ENCODE results near the gene PKN1. TPM values are rescaled to one million over a fixed set of nuclear protein-coding genes. Genes with fewer than 3 reads are reported as not detected.

PKN1 gene
- total RNA-seq, 1 donor = 127 TPM

DNA sequence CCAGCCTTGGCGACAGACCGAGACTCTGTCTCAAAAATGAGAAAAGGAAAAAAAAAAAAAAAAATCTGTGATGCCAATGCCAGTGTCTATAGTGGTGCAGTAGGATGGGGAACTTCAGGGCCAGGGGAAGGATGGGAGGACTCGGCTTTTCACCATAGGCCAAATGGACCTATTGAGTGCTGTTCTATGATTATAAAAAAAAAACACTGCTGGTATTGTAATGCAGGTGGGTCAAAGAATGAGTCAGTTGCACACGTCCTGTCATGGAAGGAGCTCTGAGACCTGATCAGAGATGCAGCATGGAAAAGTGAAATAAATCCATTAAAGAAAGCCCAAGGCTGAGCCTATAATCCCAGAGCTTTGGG lies 78.1 kb downstream of the PKN1 start:
- TF ChIP-seq, protein P1, sequence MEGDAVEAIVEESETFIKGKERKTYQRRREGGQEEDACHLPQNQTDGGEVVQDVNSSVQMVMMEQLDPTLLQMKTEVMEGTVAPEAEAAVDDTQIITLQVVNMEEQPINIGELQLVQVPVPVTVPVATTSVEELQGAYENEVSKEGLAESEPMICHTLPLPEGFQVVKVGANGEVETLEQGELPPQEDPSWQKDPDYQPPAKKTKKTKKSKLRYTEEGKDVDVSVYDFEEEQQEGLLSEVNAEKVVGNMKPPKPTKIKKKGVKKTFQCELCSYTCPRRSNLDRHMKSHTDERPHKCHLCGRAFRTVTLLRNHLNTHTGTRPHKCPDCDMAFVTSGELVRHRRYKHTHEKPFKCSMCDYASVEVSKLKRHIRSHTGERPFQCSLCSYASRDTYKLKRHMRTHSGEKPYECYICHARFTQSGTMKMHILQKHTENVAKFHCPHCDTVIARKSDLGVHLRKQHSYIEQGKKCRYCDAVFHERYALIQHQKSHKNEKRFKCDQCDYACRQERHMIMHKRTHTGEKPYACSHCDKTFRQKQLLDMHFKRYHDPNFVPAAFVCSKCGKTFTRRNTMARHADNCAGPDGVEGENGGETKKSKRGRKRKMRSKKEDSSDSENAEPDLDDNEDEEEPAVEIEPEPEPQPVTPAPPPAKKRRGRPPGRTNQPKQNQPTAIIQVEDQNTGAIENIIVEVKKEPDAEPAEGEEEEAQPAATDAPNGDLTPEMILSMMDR (IDR thresholded peaks at IDR 0.05; ENCODE audit: insufficient read depth, low read depth, low read length) = no peak
- H3K4me3 ChIP-seq (ENCODE audit: low read depth, low read length) = no peak overlapping the region
- DNase-seq (ENCODE audit: low read depth) = no peak

DNA sequence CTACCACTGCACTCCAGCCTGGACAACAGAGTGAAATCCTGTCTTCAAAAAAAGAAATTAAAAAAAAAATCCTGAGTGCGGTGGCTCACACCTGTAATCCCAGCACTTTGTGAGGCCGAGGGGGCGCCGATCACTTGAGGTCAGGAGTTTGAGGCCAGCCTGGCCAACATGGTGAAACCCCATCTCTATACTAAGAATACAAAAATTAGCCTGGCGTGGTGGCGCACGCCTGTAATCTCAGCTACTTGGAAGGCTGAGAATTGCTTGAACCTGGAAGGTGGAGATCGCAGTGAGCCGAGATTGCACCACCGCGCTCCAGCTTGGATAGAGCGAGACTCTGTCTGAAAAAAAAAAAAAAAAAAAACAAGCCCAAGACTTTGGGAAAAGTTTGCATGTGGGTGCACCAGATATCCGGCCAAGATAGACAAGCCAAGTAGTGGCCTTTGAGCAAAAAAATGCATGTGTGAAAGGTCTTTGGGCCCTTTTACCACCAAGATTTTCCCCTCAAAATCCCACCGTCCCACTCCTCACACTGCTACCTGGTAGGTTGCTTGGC lies 79.4 kb downstream of the PKN1 start:
- no peak overlapping the region for H3K4me3 ChIP-seq (ENCODE audit: low read depth, low read length)
- TF ChIP-seq, protein P1 (IDR thresholded peaks at IDR 0.05; ENCODE audit: insufficient read depth, low read depth, low read length) = no peak

DNA sequence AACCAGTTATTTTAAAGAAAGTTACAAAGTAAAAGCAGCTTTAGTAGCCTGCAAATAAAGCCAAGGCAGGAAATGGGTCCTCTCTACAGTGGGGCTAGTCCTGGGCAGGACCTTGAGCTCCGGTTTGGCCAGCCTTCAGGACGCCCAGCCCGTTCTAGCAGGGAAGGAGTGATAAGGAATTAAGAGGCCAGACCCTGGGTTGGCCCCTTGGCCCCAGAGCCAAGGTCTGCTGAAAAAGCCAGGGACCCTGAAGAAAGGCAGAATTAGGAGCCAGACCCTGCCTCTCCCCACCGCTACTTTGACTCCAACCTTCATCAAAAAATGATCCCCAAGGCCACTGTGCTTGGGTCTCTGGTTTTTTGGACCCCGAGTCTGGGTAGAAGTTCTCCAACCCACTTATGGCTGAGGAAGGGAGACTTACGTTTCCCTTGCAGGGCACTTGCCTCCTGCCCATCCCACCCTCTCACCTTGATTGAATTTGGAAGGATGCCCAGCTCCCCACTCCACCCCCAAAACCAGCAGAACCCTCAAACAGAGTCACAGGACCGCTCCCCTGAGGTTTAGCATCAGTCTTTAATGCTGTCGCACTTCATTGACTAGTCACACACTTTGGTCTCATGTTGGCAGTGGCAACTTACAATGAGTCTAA lies 81.2 kb downstream of the PKN1 start:
- no peak for DNase-seq (ENCODE audit: low read depth)
- no peak overlapping the region for H3K4me3 ChIP-seq (ENCODE audit: low read depth, low read length)
- TF ChIP-seq, protein P1 (IDR thresholded peaks at IDR 0.05; ENCODE audit: insufficient read depth, low read depth, low read length) = no peak

More for the DNA sequence above, 79.4 kb downstream of the PKN1 start:
- no peak for DNase-seq (ENCODE audit: low read depth)

DNA sequence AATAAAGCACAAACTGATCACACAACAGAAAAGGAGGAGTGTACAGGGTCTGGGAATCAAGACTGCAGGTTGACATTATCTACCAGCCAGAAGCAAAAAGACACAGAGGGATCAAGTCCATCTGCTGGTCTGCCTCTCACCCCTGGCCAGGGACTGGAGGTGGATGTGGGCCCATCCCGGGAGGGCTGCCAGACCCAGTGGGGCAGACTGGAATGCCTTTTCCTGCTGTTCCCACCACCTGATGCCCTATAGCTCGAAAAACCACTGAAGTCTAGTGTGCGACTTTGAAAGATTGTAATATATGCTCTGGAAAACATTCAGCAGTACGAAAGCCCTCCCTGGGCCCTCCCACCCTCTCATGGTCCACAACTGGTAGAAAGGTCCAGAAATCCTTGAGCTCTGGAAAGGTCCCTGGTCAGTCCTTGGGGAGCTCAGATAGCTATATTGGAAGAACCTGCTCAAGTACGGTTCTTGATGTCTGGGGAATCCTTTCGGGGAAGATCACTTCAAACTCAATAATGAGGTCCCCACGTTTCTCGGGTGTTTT lies 82.5 kb downstream of the PKN1 start:
- DNase-seq (ENCODE audit: low read depth) = no peak
- H3K4me3 ChIP-seq (ENCODE audit: low read depth, low read length) = peak overlapping the region; percentile 93
- TF ChIP-seq, protein P1 (IDR thresholded peaks at IDR 0.05; ENCODE audit: insufficient read depth, low read depth, low read length) = no peak

DNA sequence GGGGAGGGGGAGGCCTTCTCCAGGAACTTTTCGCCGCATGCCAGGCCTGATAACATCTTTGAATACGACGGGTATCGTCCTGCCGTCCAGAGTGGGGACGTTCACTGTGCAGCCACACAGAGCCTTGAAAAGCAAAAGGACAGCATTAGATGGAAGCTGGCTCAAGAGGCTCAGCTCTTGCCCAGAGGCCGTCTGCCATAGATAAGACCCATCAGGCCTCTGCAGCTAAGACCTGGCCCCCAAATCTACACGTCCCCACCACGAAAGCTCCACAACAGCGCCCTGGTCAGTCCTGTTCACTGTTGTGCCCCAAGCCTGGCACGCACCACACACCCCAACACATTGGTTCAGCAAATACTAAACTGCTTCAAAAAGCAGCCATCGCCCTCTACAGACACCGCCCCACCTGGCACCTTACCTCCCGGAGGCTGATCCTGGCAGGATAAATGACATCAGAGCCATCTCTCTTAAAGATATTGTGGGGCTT lies 83.0 kb downstream of the PKN1 start:
- DNase-seq (ENCODE audit: low read depth) = no peak
- peak overlapping the region; percentile 93 for H3K4me3 ChIP-seq (ENCODE audit: low read depth, low read length)
- TF ChIP-seq, protein P1 (IDR thresholded peaks at IDR 0.05; ENCODE audit: insufficient read depth, low read depth, low read length) = no peak

DNA sequence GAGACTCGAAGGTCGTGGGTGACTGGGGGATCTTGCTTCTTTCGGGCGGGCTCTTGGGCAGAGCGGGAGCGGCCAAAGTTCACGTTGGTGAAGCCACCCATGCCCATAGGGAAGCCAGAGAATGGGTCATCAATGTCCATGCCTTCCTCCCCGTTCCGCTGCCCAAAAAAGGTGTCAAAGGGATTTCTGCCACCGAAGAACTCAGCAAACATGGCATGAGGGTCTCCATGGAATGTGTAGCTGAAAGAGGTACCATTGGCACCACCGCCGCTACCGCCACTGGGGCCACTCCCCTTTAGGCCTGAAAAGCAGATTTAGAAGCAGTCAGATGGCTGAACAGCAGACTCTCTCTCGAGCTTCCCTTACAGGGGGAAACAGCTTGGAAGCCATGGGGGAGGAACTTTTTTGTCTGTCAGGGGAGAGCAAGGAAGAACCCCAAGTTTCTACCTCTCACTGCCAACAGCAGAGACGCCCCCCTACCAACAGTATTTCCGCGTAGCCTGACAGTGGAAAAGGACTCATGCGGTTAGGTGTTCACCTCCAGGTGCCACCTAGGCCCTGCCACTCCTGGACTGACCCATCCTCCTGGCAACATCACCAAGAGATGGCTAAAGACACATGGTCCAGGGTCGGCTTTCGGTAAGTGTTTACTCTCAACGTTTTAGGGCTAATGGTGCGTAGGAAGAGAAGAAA lies 83.8 kb downstream of the PKN1 start:
- no peak for DNase-seq (ENCODE audit: low read depth)
- TF ChIP-seq, protein P1 (IDR thresholded peaks at IDR 0.05; ENCODE audit: insufficient read depth, low read depth, low read length) = no peak
- peak overlapping the region; percentile 93 for H3K4me3 ChIP-seq (ENCODE audit: low read depth, low read length)
